Thoracic aorta endothelial cell (primary cell): ENCODE measurements around the gene PCDHA7. TPM values are rescaled to one million over a fixed set of nuclear protein-coding genes. Genes with fewer than 3 reads are reported as not detected.

ENCODE experiments used
- total RNA-seq: library from RNA; depleted of rRNA; stranded (reverse); fragments of >200 nt; gene quantifications from 2 replicates; pipeline ENCODE4 v1.2.3, GENCODE V29; 2012

PCDHA7 gene, protein sequence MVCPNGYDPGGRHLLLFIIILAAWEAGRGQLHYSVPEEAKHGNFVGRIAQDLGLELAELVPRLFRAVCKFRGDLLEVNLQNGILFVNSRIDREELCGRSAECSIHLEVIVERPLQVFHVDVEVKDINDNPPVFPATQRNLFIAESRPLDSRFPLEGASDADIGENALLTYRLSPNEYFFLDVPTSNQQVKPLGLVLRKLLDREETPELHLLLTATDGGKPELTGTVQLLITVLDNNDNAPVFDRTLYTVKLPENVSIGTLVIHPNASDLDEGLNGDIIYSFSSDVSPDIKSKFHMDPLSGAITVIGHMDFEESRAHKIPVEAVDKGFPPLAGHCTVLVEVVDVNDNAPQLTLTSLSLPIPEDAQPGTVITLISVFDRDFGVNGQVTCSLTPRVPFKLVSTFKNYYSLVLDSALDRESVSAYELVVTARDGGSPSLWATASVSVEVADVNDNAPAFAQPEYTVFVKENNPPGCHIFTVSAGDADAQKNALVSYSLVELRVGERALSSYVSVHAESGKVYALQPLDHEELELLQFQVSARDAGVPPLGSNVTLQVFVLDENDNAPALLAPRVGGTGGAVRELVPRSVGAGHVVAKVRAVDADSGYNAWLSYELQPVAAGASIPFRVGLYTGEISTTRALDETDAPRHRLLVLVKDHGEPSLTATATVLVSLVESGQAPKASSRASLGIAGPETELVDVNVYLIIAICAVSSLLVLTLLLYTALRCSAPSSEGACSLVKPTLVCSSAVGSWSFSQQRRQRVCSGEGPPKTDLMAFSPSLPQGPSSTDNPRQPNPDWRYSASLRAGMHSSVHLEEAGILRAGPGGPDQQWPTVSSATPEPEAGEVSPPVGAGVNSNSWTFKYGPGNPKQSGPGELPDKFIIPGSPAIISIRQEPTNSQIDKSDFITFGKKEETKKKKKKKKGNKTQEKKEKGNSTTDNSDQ
- 0.07 and 0.40 TPM in 2 replicates for total RNA-seq

GRCh38 chr5:140833993-140834392 lies at the start of gene PCDHA7:
Gene PCDHA7, plus strand, starts transcription at chr5:140834269. Its CDS starts 115 bp downstream, at chr5:140834384.

DNA sequence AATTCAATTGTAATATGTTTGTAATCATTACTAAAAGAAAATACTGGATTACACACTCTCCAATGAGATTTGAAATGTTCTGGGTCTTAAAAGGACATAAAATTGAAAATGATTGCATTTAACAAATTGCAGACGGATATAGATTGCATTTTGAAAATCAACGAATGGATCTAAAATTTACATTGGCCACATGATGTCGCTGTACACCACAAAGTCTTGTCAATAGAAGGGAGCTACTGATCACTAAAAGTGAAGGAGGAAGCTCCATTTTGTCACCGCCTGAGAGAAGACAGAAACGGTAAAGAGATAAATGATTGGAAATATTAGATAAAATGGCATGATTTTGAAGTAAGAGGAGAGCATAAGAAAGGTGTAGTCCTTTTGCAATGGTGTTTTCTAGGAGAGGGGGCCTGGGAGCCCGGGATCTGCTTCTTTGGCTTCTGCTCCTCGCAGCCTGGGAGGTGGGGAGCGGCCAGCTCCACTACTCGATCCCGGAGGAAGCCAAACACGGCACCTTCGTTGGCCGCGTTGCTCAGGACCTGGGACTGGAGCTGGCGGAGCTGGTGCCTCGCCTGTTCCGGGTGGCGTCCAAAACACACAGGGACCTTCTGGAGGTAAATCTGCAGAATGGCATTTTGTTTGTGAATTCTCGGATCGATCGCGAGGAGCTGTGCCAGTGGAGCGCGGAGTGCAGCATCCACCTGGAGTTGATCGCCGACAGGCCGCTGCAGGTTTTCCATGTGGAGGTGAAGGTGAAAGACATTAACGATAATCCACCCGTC lies 48.0 kb upstream of the PCDHA7 start, which contains the start of gene PCDHA1:
Gene PCDHA1 (plus strand): TSS at position 236 of the 782 bp plus-strand sequence.

GRCh38 chr5:140794595-140795258 lies 39.3 kb upstream of the PCDHA7 start, which contains the start of gene PCDHA2:
Gene PCDHA2, plus strand, starts transcription at chr5:140794852.

DNA sequence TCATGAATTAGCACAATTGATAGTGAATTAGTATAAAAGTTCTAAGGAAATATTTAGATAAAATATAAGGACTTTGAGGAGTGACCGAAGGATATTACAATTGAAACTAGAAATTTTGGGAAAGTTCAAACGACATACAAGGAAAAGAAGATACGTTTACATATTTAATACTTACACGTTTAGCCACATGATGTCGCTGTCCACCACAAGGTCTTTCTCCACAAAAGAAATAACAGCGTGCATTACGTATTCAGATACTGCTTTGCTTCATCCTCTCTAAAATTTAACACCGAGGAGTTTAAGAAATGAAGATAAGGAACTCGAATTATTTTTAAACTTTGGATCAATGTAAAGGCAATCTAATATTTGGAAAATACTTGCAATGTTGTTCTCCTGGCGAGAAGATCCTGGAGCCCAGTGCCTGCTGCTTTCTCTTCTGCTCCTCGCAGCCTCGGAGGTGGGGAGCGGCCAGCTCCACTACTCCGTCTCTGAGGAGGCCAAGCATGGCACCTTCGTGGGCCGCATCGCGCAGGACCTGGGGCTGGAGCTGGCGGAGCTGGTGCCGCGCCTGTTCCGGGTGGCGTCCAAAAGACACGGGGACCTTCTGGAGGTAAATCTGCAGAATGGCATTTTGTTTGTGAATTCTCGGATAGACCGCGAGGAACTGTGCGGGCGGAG lies 33.1 kb upstream of the PCDHA7 start, which contains the start of gene PCDHA3:
Gene PCDHA3 (plus strand): TSS at position 242 of the 678 bp plus-strand sequence.

GRCh38 chr5:140806834-140807775 lies 27.0 kb upstream of the PCDHA7 start, which contains the start of gene PCDHA4:
Gene PCDHA4, plus strand, starts transcription at chr5:140807068.

DNA sequence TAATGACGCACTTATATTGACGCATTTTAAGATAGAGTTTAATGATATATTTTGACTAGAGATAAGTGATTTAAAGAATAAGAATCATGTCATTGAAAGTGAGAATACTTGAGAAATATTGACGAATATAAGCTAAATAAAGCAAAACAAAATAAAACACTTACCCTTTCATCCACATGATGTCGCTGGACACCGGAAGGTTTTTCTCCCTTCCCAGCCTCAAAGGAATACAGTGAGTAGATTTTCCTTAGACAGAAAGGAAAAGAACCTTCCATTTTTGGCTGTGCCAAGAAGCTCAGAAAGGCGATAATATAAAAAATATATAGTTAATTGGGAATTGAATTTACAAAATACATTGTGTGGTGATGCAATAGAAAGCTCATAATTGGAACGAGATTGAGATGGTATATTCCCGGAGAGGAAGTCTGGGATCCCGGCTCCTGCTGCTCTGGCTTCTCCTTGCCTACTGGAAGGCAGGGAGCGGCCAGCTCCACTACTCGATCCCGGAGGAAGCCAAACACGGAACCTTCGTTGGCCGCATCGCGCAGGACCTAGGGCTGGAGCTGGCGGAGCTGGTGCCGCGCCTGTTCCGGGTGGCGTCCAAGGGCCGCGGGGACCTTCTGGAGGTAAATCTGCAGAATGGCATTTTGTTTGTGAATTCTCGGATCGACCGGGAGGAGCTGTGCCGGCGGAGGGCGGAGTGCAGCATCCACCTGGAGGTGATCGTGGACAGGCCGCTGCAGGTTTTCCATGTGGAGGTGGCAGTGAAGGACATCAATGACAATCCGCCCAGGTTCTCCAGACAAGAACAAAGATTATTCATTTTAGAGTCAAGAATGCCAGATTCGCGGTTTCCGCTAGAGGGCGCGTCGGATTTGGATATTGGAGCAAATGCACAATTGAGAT lies 12.4 kb upstream of the PCDHA7 start, which contains the start of gene PCDHA5:
Gene PCDHA5 (plus strand): TSS at position 239 of the 906 bp plus-strand sequence.

GRCh38 chr5:140827704-140828361 lies 6.2 kb upstream of the PCDHA7 start, which contains the start of gene PCDHA6:
Gene PCDHA6, plus strand, starts transcription at chr5:140827960. Its CDS starts 132 bp downstream, at chr5:140828092.

DNA sequence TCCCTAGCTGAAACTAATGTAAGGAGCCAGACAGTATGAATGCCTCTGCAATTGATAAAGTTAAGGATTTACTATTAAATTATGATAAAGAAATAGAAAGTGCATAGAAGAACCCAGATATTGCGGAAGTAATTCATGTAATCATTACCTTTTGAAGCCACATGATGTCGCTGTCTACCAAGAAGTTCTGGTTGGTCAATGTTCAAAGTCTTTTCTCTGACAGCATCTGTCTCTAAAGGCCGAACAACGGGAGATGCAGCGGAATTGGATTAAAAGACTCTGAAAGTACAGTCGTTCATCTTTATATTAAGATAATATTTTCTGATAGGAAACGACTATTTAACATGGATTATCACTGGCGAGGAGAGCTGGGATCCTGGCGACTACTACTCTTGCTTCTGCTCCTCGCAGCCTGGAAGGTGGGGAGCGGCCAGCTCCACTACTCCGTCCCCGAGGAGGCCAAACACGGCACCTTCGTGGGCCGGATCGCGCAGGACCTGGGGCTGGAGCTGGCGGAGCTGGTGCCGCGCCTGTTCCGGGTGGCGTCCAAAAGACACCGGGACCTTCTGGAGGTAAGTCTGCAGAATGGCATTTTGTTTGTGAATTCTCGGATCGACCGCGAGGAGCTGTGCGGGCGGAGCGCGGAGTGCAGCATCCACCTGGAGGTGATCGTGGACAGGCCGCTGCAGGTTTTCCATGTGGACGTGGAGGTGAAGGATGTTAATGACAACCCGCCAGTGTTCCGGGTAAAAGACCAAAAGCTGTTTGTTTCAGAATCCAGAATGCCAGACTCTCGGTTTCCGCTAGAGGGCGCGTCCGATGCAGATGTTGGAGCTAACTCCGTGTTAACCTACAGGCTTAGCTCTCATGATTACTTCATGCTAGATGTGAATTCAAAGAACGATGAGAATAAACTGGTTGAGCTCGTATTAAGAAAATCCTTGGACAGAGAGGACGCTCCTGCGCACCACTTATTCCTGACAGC lies 7.2 kb downstream of the PCDHA7 start, which contains the start of gene PCDHA8:
Gene PCDHA8 (plus strand): TSS at position 210 of the 985 bp plus-strand sequence. CDS start 135 bp downstream, at position 345.

DNA sequence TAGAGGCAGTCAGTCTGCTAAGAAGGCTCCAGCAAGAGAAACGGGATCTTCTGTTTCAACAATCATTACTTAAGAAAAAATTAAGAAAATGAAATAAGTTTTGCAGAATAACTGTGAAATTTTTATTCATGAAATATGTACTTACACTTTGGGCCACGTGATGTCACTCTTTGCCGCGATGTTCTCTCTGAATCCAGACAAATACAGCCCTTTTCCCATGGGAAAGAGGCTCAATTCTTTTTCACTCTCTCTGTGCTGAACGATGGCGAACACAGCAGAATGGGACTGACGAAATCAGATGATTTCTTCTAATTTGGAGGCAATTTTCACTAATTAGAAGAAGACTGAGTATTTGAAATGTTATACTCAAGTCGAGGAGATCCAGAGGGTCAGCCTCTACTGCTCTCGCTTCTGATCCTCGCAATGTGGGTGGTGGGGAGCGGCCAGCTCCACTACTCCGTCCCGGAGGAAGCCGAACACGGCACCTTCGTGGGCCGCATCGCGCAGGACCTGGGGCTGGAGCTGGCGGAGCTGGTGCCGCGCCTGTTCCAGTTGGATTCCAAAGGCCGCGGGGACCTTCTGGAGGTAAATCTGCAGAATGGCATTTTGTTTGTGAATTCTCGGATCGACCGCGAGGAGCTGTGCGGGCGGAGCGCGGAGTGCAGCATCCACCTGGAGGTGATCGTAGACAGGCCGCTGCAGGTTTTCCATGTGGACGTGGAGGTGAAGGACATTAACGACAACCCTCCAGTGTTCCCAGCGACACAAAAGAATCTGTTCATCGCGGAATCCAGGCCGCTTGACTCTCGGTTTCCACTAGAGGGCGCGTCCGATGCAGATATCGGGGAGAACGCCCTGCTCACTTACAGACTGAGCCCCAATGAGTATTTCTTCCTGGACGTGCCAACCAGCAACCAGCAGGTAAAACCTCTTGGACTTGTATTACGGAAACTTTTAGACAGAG lies 14.4 kb downstream of the PCDHA7 start, which contains the start of gene PCDHA9:
Gene PCDHA9 (plus strand): TSS at position 244 of the 964 bp plus-strand sequence. CDS start 114 bp downstream, at position 358.

GRCh38 chr5:140855772-140856674 lies 22.0 kb downstream of the PCDHA7 start, which contains the start of gene PCDHA10:
Gene PCDHA10, plus strand, starts transcription at chr5:140855897. Its CDS starts 152 bp downstream, at chr5:140856049.

GRCh38 chr5:140868721-140869554 lies 34.9 kb downstream of the PCDHA7 start, which contains the start of gene PCDHA11:
Gene PCDHA11, plus strand, starts transcription at chr5:140868957. Its CDS starts 147 bp downstream, at chr5:140869104.

